ENCODE data around the gene TRIM6. TPM values are rescaled to one million over a fixed set of nuclear protein-coding genes. Genes with fewer than 3 reads are reported as not detected.
"Not testable (repeated sequence)": the region's sequence is repeated elsewhere in the genome, so short reads cannot be mapped to it uniquely, and the experiment has no call there.

Gene TRIM6
- polyA plus RNA-seq, 5 donors: 4.7 to 7.5 (median 7.1) TPM

DNA sequence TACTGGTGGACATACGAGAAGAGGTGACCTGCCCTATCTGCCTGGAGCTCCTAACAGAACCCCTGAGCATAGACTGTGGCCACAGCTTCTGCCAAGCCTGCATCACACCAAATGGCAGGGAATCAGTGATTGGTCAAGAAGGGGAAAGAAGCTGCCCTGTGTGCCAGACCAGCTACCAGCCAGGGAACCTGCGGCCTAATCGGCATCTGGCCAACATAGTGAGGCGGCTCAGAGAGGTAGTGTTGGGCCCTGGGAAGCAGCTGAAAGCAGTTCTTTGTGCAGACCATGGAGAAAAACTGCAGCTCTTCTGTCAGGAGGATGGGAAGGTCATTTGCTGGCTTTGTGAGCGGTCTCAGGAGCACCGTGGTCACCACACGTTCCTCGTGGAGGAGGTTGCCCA lies 6.9 kb downstream of the TRIM6 start:
- DNase-seq: no peak

DNA sequence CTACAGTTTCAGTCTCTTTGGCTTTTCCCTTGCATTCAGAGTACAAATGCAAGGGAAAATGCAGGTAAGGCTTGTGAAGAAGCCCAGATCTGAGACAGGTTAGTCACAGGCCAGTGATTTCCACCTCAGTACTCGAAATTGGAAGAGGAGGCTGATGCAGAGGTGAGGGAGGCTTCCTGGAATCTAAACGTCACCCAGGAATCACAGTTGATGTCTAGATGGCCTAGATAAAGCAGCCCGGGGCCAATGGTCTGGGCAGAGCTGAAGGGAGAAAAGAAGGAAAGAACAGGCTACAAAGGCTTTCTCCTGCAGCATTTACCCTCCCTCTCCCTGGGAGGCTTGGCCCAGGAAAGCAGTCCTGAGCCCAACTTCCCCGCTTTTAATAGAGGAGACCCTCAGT lies 8.5 kb downstream of the TRIM6 start:
- DNase-seq: no peak

DNA sequence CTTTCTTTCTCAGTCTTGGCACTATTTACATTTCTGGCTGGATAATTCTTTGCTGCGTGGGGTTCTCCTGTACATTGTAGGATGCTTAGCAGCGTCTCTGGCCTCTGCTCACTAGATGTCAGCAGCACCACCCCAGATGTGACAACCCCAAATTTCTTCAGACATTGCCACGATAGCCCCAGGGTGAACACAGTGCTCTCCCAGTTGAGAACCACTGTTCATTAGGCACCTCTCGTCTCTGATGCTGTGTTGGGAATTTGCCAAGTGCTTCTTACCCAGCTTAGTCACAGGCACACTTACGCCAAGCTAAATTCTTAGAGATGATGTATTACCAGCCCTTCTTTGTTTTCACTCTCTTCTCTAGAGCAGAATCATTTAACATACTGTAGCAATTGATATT lies 9.4 kb downstream of the TRIM6 start:
- DNase-seq: no peak

DNA sequence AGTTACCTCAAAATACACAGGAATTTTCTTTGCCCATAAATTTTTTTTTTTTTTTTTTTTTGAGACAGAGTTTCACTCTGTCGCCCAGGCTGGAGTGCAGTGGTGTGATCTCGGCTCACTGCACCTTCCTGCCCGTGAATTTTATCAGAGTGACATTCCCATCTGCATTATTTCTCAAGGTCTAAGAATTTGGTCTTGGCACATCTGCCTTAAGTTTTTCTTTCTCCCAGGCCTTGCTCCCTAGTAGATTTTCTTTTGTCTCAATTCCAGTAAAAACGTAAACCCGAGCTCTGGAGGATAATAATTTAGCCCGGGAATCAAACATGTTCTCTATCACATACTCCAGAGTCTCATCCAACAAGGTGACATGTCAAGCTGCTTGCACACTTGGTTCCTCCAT lies 12.4 kb downstream of the TRIM6 start:
- no peak for DNase-seq

DNA sequence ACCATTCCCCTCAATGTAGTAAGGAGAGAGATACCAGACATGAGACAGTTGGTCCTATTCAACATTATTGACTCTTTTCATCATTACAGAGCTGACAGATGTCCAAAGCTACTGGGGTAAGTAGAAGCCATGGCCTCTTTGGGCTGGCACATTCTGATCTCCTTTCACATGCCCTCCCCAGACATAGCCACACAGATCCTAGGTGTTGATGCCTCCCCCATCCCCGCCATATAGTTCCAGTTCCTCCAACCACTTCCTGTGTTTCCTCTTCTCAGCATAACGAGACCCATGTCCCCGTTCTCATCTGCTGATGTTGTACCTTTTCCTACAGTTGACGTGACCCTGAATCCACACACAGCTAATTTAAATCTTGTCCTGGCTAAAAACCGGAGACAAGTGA lies 14.0 kb downstream of the TRIM6 start:
- no peak for DNase-seq

DNA sequence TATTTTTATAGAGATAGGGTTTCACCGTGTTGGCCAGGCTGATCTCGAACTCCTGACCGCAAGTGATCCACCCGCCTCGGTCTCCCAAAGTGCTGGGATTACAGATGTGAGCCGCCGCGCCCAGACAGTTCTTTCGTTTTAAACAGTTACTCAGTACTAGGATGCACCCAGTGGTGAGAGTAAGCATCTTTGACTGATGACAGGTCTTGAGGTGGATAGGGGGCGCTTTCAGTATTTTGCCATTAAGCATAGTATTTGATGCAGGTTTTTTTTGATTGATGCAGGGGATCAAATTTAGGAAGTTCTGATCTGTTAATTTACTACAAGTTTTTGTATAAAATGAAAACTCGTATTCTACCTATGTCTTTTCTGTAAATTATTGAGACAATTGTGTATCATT lies 15.2 kb downstream of the TRIM6 start:
- no peak for DNase-seq

DNA sequence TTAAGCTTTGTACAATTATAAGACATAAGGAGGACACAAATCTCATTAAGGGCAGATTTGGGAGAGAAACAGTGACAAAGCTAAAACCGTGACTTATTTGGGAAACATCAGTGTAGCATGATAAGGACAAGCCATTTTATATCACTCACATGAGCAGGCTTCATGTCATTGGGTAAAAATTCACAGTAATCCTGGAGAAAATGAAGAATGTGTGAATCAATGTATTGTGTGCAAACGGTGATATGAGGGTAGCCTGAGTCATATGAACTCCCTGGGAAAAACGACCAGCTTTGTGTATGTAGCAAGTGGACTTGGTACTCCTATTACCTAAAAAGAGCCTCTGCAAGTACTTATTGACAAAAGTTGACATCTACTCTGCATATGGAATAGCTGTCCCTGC lies 22.4 kb downstream of the TRIM6 start:
- no peak for DNase-seq

DNA sequence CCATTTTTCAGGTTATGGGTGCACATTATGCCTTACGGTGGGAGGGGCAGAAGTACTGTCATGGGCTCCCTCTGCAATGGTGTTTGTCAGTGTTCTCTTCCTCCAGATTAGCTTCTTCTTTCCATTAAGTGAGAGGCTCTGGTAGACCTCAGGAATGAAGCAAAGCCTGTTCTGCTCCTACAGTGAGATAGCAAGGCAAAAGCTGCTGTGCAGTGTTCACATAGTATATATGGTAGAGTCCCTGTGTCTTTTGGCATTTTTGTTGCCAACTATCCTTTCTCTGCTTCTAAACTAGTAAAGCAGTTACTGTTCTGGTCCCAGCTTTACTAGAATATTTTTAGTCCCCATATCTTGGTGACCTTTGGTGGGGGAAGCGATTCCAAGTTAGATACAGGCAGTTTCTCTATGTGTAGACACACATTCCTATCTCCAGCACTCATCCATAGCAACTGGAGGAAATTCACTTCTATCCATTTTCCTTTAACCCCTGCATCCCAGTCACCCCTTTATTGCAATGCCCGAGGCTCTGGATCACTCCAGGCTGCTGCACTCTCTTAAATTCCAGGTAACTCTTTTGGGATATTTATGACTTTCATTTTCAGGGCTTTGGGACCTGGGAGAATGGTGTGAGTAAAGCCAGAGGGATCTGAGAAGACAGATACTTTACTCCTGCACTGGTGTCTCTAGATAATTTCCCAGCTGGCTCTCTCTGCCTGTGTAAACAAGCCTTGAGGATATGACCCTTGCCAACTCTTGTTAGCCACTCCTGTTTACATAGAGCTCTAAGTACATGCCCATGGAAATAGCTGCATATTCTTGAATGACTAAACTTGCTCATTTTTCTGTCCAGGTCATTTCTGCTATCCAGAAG lies 24.4 kb downstream of the TRIM6 start:
- no peak for DNase-seq

DNA sequence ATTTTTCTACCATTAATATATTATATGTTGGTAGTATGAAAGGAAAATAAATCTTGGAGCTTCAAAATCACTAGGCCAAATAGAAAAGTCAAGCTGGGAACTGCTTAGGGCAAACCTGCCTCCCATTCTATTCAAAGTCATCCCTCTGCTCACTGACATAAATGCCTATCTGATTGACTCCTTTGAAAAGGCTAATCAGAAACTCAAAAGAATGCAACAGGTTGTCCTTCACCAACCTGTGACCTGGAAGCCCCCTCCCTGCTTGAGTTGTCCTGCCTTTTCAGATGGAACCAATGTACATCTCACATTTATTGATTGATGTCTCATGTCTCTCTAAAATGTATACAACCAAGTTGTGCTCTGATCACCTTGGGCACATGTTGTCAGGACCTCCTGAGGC lies 25.1 kb downstream of the TRIM6 start:
- DNase-seq: no peak

DNA sequence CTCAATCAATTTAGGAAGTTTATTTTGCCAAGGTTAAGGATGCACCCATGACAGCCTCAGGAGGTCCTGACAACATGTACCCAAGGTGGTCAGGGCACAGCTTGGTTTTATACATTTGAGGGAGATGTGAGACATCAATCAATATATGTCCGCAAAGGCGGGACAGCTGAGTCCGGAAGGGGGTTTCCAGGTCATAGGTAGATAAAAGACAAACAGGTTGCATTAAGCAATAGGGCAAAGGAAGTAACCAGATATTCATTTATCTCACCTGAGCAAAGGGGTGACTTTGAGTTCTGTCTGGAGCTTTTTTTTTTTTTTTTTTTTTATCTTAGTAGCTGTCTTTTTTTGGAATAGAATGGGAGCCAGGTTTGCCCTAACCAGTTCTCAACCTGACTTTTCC lies 26.4 kb downstream of the TRIM6 start:
- no peak for DNase-seq

DNA sequence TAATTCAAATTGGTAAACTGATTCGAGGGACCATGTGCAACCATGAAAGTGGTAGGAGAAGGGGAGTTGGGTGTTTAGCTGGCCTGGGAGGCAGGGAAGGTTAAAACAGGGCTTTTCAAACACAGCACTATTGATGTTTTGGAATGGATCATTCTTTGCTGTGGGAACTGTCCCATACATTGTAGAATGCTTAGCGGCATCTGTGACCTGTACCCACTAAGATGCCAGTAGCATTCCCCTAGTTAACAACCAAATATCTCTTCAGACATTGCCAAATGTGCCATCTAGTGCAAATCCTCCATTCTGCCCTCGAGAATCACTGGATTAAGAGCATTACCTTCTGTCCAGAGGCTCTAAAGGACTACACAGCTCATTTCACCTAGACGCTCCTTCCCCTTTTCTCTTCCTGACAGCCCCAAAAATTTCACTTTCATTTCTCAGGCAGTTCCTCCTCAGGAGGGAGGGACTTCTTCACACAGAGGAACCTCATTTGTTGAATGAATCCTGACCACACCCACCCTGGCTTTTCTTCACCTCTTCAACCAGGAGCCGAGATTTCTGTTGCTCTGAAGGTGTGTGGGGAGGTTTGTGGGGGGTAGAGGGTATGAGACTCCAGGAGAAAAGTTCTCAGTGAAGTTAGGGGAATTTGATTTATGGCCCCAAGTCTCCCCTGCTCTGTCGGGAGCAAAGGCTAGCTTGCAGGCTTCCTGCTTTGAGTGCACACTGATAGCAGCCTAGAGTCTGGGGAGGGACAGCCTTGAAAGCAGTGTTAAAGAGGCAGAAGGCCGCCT lies 28.2 kb downstream of the TRIM6 start, which contains the start of gene TRIM34:
Gene TRIM34 (plus strand): TSS at position 513 of the 791 bp plus-strand sequence. CDS start 7,331 bp downstream, outside the sequence.
- DNase-seq: peak; percentile 68 to 76

DNA sequence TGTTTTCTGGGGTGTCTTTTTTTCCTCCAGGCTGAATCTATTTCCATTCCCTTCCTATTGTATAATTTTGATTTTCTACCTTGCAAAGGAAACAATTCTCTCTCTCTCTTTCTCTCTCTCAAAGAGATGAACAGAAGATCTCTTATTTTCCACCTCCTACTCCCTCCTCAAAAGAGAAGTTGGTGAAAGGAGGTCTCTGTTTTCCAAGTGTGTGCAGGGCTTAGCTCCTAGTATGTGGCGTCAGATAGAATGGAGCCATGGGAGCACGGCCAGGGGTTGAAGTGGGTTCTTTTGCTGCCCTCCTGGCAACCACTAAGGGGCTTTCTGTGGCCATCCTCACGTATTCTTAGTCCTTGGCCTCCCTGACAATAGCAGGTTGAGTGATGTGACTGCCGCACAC lies 28.8 kb downstream of the TRIM6 start:
- no peak for DNase-seq

DNA sequence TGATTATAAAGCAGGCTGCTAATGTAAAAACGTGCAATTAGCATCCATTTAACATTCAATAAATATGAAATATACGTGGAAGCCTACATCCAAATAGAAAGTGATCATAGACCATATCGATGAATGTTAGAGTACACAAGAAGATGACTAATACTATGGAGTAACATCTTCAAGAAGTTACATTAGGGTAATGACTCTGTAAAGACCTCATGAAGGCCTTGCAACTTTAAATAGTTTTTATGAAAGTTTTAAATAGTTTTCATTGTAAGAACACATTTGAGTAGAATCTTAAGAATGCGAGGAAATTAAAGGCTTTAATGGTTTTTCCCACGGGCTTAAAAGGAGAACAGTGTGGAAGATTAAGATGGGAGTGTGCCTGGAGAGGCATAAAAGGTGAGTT lies 29.8 kb downstream of the TRIM6 start:
- DNase-seq: no peak

DNA sequence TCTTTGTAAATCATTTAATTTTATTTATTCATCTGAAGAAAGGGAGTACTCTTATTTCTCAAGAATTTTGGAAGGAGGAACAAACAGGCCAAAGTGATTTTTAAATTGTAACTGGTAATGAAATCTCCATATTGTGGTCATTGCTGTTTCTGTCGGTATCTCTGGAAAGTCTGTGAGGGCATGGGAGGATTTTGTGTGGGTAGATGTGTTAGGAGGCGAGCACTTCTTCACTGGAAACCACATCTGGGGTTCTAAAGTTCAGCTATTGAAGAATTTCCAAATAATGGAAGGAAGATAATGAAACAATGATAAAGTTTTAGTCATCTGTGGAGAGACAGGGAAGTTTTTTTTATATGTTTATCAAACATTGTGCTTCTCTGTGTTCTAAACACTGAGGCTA lies 35.0 kb downstream of the TRIM6 start:
- no peak for DNase-seq

DNA sequence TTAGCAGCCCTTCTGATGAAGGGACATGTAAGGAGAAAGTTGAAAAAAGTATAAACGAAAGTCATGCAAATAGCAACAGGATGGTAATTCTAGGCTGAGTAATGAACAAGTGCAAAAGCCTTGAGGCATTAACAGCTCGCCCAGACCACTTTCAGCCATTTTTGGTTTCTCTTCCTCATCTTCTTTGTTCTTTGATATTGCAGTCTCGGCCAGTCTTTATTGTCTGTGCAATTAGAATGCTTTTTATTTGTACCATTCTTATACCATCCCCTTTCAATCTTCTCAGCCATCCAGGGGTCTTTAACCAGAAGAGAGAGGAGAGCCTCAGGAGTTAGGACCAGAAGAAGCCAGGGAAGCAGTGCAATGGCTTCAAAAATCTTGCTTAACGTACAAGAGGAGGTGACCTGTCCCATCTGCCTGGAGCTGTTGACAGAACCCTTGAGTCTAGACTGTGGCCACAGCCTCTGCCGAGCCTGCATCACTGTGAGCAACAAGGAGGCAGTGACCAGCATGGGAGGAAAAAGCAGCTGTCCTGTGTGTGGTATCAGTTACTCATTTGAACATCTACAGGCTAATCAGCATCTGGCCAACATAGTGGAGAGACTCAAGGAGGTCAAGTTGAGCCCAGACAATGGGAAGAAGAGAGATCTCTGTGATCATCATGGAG lies 35.7 kb downstream of the TRIM6 start:
- DNase-seq: no peak

DNA sequence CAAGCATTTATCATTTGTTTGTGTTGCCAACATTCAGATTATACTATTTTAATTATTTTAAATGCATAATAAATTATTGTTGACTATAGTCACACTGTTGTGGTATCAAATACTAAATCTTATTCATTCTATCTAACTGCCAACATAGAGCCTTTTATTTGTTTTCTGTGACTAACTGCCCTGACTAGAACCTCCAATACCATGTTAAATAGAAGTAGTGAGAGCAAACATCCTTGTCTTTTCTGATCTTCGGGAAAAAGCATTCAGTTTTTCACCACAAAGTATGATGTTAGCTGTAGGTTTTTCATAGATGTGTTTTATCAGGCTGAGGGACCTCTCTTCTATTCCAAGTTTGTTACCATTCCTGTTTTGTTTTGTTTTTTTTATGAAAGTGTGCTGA lies 43.5 kb downstream of the TRIM6 start:
- DNase-seq: no peak

DNA sequence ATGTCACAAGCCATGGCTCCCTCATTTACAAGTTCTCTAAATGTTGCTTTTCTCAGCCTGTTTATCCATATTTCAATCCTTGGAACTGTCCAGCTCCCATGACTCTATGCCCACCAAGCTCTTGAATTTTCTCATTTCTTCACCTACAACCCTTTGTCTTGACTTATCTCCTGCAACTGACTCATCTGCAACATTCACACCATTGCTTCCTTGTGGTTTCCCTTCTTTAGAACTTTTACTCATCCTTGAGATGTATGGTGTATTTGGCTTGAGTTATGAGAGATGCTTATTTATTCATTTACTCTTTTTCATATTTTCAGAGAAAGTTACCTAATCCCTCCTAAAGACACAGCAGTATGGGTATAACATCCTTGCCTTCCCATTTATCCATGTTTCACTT lies 47.1 kb downstream of the TRIM6 start:
- DNase-seq: no peak

DNA sequence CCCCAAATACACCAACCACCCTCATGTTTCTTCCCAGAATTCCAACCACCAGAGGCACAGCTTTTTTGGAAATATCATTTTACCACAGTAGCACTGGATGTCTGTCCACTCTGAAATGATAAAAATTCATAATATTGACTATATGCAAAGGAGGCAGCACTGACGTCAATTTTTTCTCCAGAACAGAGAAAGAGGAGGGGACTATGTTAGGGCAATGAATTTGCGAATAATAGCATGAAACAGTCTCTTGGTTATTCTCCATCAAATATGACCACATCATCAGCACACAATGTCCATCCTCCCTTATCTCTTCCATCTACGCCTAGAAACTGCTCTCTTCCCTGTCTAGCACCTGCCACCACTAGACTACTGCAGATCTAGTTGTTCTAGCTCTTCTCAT lies 49.7 kb downstream of the TRIM6 start:
- DNase-seq: no peak

DNA sequence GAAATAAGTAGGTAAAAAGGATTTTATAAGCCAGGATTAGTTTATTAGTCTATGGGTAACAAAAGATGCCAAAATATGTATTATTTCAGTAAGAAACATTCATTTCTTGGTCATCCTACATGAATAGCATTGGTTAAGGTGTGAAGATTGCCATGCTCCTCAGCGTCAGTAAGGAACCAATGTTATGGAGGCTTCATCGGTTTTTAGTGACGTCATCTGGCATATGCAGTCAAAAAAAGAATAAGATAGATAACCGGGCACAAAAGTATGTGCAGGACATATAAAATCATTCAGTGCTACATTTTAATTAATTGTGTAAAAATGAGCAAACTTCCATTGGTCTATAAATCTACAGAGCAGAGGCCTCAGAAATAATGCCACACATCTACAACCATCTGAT lies 59.0 kb downstream of the TRIM6 start:
- no peak for DNase-seq

DNA sequence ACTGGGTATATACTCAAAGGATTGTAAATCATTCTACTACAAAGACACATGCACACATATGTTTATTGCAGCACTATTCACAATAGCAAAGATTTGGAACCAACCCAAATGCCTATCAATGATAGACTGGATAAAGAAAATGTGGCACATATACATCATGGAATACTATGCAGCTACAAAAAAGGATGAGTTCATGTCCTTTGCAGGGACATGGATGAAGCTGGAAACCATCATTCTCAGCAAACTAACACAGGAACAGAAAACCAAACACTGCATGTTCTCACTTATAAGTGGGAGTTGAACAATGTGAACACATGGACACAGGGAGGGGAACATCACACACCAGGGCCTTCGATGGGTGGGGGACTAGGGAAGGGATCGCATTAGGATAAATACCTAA lies 60.5 kb downstream of the TRIM6 start:
- DNase-seq: not testable (repeated sequence)

DNA sequence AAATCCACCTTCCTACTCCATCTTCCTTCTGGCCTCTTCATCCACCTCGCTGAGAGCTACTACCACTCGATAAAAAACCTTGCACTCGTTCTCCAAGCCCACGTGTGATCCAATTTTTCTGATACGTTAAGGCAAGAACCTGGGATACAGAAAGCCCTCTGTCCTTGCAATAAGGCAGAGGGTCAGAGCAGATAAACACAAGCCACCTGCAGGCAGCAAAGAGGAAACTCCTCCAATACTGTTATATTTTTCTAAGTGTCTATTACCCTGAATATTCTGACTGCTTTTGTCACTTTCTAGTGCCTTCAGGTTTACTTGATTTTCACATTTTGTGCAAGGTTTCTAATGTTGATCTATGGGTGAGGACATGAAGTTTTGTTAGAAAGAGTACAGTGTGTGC lies 61.9 kb downstream of the TRIM6 start:
- DNase-seq: no peak

Data from right lung (tissue), 5 donors.